Stimulated activated CD4-positive, alpha-beta T cell treated with anti-CD3 and anti-CD28 coated beads, Interleukin-12 subunit alpha, Interleukin-12 subunit beta, amount 100 ng/mL, for 48 hours (primary cell): ENCODE results near the gene CSNK2A2.

ENCODE experiments used
- DNase-seq, 3 donors: peaks; one replicate each; pipeline ENCODE4 v3.0.0-alpha.2; 2020; ENCODE audit warnings: low read depth in 2 of 3, low spot score in 1 of 3

CSNK2A2 gene

DNA sequence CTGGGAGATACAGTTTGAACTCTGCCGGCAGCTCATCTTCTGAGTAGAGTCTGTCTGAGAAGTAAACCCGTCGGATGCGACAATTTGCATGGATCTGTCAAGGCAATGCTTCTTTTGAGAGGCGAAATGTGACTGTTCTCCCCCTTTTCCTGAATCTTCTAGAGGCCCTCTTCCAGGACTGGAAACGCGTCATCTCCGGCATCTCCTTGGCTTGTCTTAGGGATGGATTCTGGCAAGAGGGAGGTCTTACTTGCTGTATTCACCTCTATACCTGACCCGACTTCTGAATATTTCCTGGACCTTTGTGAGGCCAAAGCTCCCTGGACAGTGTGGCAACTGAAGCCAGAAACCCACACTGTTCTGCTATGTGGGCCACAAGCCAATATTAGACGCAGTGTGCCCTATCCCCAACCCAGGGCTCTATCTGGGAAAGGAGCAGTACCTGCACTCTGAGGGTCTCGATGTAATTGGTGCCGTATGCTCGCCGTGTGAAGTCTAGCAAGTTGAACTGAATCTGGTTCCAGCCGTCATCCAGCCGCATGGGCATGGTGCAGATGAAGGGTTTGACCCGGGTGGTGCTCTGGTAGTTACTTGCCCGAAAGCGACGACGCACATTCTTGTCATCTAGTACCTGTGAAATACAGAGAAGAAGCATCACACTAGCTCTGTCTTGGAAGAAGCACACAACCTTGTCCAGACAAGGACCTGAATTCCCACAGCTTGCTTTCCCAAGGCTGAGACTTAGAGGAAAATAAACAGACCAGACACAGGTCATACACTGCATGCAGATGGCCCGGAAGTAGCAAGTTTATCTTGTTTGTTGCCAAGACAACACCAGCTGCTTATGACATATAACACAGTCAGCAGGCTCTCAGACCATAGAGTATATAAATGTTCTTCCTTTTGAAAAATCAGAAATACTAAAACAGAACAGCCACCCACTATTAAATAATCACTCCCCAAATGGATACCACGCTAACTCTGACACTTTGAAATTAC is 82.8 kb downstream of the CSNK2A2 start:
- DNase-seq = no peak

GRCh38 chr16:58111302-58111627 is 86.6 kb downstream of the CSNK2A2 start:
- no peak for DNase-seq

GRCh38 chr16:58110571-58111301 is 87.2 kb downstream of the CSNK2A2 start:
- no peak for DNase-seq

- DNase-seq = no peak
These were observed 88.0 kb downstream of the CSNK2A2 start for GRCh38 chr16:58109881-58110280.

GRCh38 chr16:58109330-58109729 is 88.6 kb downstream of the CSNK2A2 start:
- no peak for DNase-seq
